Astrocyte of the spinal cord (primary cell): ENCODE measurements around the gene PLEKHF1.

Experiments
- DNase-seq: peaks from one replicate; pipeline ENCODE4 v3.0.0; 2011; ENCODE audit warnings: low read depth, low spot score
- H3K4me3 ChIP-seq: 2 replicates; pipeline ENCODE4 v1.5.1; 2011; ENCODE audit warnings: low read depth, mild to moderate bottlenecking, low read length, moderate library complexity
- CTCF ChIP-seq: IDR thresholded peaks from 2 replicates; pipeline ENCODE4 v1.5.1; 2012; ENCODE audit warnings: low read depth, mild to moderate bottlenecking, low read length, inconsistent platforms
- in situ Hi-C: cut with HindIII; loops from 2 replicates; pipeline ENCODE4 v1.10.0; 2017; ENCODE audit warnings: low sequenced_read_pairs

Gene PLEKHF1

GRCh38 chr19:29655648-29656335, 9.5 kb upstream of the PLEKHF1 start:
- no peak overlapping the region for H3K4me3 ChIP-seq
- no peak for DNase-seq
- TF ChIP-seq CTCF: no peak
- in situ Hi-C loops: no loop called here

GRCh38 chr19:29658221-29658991, 6.9 kb upstream of the PLEKHF1 start:
- no peak for TF ChIP-seq CTCF
- in situ Hi-C loops: no loop called here
- DNase-seq: no peak
- H3K4me3 ChIP-seq: no peak overlapping the region

- no peak overlapping the region for H3K4me3 ChIP-seq
- in situ Hi-C loops: no loop called here
- DNase-seq: no peak
- TF ChIP-seq CTCF: no peak
These were observed 4.4 kb upstream of the PLEKHF1 start for GRCh38 chr19:29660835-29661234.

- H3K4me3 ChIP-seq: no peak overlapping the region
- no peak for TF ChIP-seq CTCF
- DNase-seq: no peak
- in situ Hi-C loops: no loop called here
These were observed 3.0 kb upstream of the PLEKHF1 start for GRCh38 chr19:29662278-29662603.

- H3K4me3 ChIP-seq: no peak overlapping the region
- DNase-seq: peak; percentile 87
- TF ChIP-seq CTCF: no peak
- in situ Hi-C loops: no loop called here
These were observed 2.5 kb upstream of the PLEKHF1 start for GRCh38 chr19:29662604-29663404.

GRCh38 chr19:29663861-29664752, 1.2 kb upstream of the PLEKHF1 start:
- in situ Hi-C loops: no loop called here
- H3K4me3 ChIP-seq: no peak overlapping the region
- DNase-seq: peak; percentile 36
- no peak for TF ChIP-seq CTCF
